OCI-LY1 (cell line): Measurements from ENCODE around the gene PTPRO.

Experiments
- H2AFZ ChIP-seq: fragments of 200-600 bp; sonication (generic), shearing (Covaris generic); 2 replicates; pipeline ENCODE4 v1.6.0; 2014; ENCODE audit warnings: antibody characterized with exemption, mild to moderate bottlenecking, low read length
- H3F3A ChIP-seq: fragments of 200-600 bp; sonication (generic), shearing (Covaris generic); 2 replicates; pipeline ENCODE4 v1.6.0; 2014; ENCODE audit warnings: mild to moderate bottlenecking, antibody characterized with exemption, low read length, moderate library complexity; ENCODE audit not compliant: insufficient read depth
- H3K27ac ChIP-seq: fragments of 200-600 bp; sonication (generic); 2 replicates; pipeline ENCODE4 v1.5.1; 2014; ENCODE audit warnings: low read length, mixed run types, mild to moderate bottlenecking, low read depth; ENCODE audit not compliant: poor library complexity, severe bottlenecking
- H3K27me3 ChIP-seq: fragments of 200-600 bp; sonication (generic); 2 replicates; pipeline ENCODE4 v1.6.0; 2014; ENCODE audit warnings: antibody characterized with exemption, mild to moderate bottlenecking, low read length, moderate library complexity; ENCODE audit not compliant: insufficient read depth
- H3K36me3 ChIP-seq: fragments of 200-600 bp; sonication (generic); 2 replicates; pipeline ENCODE4 v1.6.1; 2014; ENCODE audit warnings: mild to moderate bottlenecking, antibody characterized with exemption, low read length, moderate library complexity, mixed read lengths; ENCODE audit not compliant: insufficient read depth
- H3K4me1 ChIP-seq: fragments of 200-600 bp; sonication (generic); 2 replicates; pipeline ENCODE4 v1.5.1; 2014; ENCODE audit warnings: mild to moderate bottlenecking, low read length, moderate library complexity; ENCODE audit not compliant: insufficient read depth, severe bottlenecking
- H3K4me2 ChIP-seq: fragments of 200-600 bp; sonication (generic), shearing (Covaris generic); 2 replicates; pipeline ENCODE4 v1.6.1; 2014; ENCODE audit warnings: low read length
- H3K4me3 ChIP-seq: fragments of 200-600 bp; sonication (generic); 2 replicates; pipeline ENCODE4 v1.5.1; 2014; ENCODE audit warnings: low read length, low read depth, mild to moderate bottlenecking, mixed read lengths; ENCODE audit not compliant: poor library complexity, severe bottlenecking
- H3K79me2 ChIP-seq: fragments of 200-600 bp; shearing (Covaris generic); 2 replicates; pipeline ENCODE4 v1.6.1; 2016; ENCODE audit warnings: mixed run types, low read length, mixed read lengths; ENCODE audit not compliant: insufficient read depth
- H3K9ac ChIP-seq: fragments of 200-600 bp; sonication (generic), shearing (Covaris generic); 2 replicates; pipeline ENCODE4 v1.6.1; 2014; ENCODE audit warnings: mild to moderate bottlenecking, low read length, mixed read lengths
- H3K9me2 ChIP-seq: fragments of 200-600 bp; sonication (generic), shearing (Covaris generic); 2 replicates; pipeline ENCODE4 v1.6.1; 2014; ENCODE audit warnings: low read depth, mild to moderate bottlenecking, low read length, mixed read lengths
- H3K9me3 ChIP-seq: fragments of 200-600 bp; shearing (Covaris generic); 2 replicates; pipeline ENCODE4 v1.6.1; 2014; ENCODE audit warnings: low read length, mixed read lengths
- H4K20me1 ChIP-seq: fragments of 200-600 bp; sonication (generic), shearing (Covaris generic); 2 replicates; pipeline ENCODE4 v1.6.0; 2016; ENCODE audit warnings: mild to moderate bottlenecking, low read length; ENCODE audit not compliant: insufficient read depth
- EZH2 ChIP-seq: fragments of 200-600 bp; sonication (generic), shearing (Covaris generic); IDR thresholded peaks from 2 replicates; pipeline ENCODE4 v1.8.0; 2017; ENCODE audit warnings: borderline replicate concordance, mixed run types, mild to moderate bottlenecking, antibody characterized with exemption, low read length, moderate library complexity, mixed read lengths
- TF ChIP-seq, protein P1 (sequence below): fragments of 200-600 bp; sonication (generic), shearing (Covaris generic); IDR thresholded peaks from 2 replicates; pipeline ENCODE4 v1.5.1; 2017; ENCODE audit warnings: mild to moderate bottlenecking, antibody characterized with exemption, low read length, moderate library complexity, mixed read lengths

The PTPRO gene

DNA sequence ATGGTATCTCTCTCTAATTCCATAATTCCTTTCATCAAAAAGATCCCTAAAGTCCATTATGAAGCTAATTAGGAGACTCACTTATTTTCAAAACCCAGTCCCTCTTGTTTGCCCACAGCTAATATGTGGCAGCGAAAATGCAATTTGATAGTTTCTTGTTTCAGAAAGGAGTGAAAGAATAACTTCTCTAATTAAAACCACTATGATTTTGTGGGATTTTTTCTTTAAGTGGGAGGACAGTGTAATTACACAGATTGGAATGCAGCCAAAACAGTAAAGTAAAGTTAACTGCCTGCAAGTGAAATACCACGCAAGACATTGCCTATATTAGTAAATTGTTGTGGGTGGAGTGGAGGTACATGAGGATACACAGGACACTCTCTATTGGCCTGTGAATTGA is 50.0 kb downstream of the PTPRO start:
- no peaks in the 10 kb centered on the region for H3K4me1 ChIP-seq
- H3K79me2 ChIP-seq: no peaks in the 10 kb centered on the region
- no peak overlapping the region for H2AFZ ChIP-seq
- no peaks in the 10 kb centered on the region for H3K27me3 ChIP-seq
- TF ChIP-seq, protein P1, sequence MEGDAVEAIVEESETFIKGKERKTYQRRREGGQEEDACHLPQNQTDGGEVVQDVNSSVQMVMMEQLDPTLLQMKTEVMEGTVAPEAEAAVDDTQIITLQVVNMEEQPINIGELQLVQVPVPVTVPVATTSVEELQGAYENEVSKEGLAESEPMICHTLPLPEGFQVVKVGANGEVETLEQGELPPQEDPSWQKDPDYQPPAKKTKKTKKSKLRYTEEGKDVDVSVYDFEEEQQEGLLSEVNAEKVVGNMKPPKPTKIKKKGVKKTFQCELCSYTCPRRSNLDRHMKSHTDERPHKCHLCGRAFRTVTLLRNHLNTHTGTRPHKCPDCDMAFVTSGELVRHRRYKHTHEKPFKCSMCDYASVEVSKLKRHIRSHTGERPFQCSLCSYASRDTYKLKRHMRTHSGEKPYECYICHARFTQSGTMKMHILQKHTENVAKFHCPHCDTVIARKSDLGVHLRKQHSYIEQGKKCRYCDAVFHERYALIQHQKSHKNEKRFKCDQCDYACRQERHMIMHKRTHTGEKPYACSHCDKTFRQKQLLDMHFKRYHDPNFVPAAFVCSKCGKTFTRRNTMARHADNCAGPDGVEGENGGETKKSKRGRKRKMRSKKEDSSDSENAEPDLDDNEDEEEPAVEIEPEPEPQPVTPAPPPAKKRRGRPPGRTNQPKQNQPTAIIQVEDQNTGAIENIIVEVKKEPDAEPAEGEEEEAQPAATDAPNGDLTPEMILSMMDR: no peak
- no peak for TF ChIP-seq EZH2
- no peaks in the 10 kb centered on the region for H3K9me2 ChIP-seq
- no peak overlapping the region for H3K4me3 ChIP-seq
- H3K9ac ChIP-seq: no peak overlapping the region
- H3K36me3 ChIP-seq: no peaks in the 10 kb centered on the region
- H4K20me1 ChIP-seq: no peaks in the 10 kb centered on the region
- no peaks in the 10 kb centered on the region for H3K9me3 ChIP-seq
- H3K27ac ChIP-seq: no peak overlapping the region
- H3F3A ChIP-seq: no peaks in the 10 kb centered on the region
- H3K4me2 ChIP-seq: no peak overlapping the region

DNA sequence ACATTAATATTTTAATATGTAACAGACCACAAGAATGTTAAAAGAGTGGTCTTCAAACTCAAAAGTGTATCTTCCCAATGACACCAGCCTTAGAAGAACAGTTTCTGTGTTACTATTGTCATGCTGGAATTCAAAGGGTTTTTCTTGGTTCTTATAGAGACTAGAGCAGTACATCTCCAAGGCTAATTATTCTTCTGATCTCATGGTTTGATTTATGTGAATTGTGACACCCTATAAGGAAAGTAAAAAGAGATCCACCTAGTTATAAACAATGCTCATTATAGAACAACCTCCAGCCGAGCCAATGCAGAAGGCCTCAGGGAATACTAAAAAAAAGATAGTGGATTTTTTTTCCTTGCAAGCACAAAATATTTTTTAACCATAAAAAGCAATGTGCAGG is 65.5 kb downstream of the PTPRO start:
- Histone ChIP-seq H3K9me2 (no peaks in the 10 kb centered on the region), H3F3A (no peaks in the 10 kb centered on the region), H4K20me1 (no peaks in the 10 kb centered on the region), H3K4me1 (no peaks in the 10 kb centered on the region), H3K9me3 (no peaks in the 10 kb centered on the region), H3K79me2 (no peaks in the 10 kb centered on the region), H3K4me3 (no peak overlapping the region), H3K27me3 (no peaks in the 10 kb centered on the region), H3K4me2 (no peak overlapping the region), H2AFZ (no peak overlapping the region), H3K9ac (no peak overlapping the region), H3K36me3 (no peaks in the 10 kb centered on the region), H3K27ac (no peak overlapping the region)
- TF ChIP-seq, protein P1: no peak
- TF ChIP-seq EZH2: no peak

GRCh38 chr12:15389561-15389960 is 67.3 kb downstream of the PTPRO start:
- Histone ChIP-seq H3K9me3 (no peaks in the 10 kb centered on the region), H3K36me3 (no peaks in the 10 kb centered on the region), H3K4me2 (no peak overlapping the region), H3F3A (no peaks in the 10 kb centered on the region), H3K27me3 (no peaks in the 10 kb centered on the region), H3K4me1 (no peaks in the 10 kb centered on the region), H3K9me2 (no peaks in the 10 kb centered on the region), H3K4me3 (no peak overlapping the region), H2AFZ (no peak overlapping the region), H4K20me1 (no peaks in the 10 kb centered on the region), H3K79me2 (no peaks in the 10 kb centered on the region), H3K9ac (no peak overlapping the region), H3K27ac (no peak overlapping the region)
- no peak for TF ChIP-seq EZH2
- TF ChIP-seq, protein P1: no peak
